ENCODE measurements around the gene GOLGB1. TPM values are rescaled to one million over a fixed set of nuclear protein-coding genes. Genes with fewer than 3 reads are reported as not detected.

The GOLGB1 gene
- total and polyA plus RNA-seq, 2 of the 4 experiments (the other 2 are of a cell fraction) = 13.3 to 30.3 TPM

- dilution Hi-C loops (cut with HindIII; ENCODE audit: low sequenced_read_pairs, unreplicated experiment) (no loop called here), intact Hi-C loops (cut with micrococcal nuclease) (no loop called here), in situ Hi-C loops (cut with MboI; ENCODE audit: low sequenced_read_pairs) (no loop called here)
- H2BK5ac ChIP-seq (ENCODE audit: low read depth, low read length, poor library complexity, severe bottlenecking) = no peak overlapping the region
- no peaks in the 10 kb centered on the region for H3K4me1 ChIP-seq (ENCODE audit: control insufficient read depth, insufficient read depth, low read length)
- no peak overlapping the region for H4K5ac ChIP-seq (ENCODE audit: low read depth, low read length)
- no peak overlapping the region for H3K23ac ChIP-seq (ENCODE audit: low read depth, low read length)
- no peak overlapping the region for H4K8ac ChIP-seq (ENCODE audit: low read depth in 2 of 2, low read length in 2 of 2)
- CTCF ChIA-PET = no interaction called here
- H3K9me3 ChIP-seq (ENCODE audit: control insufficient read depth, insufficient read depth, low read length) = no peaks in the 10 kb centered on the region
- DNase-seq (no peak), ATAC-seq (ENCODE audit: low read depth) (no peak)
- TF ChIP-seq BHLHE40 (IDR thresholded peaks at IDR 0.05; ENCODE audit: low read depth, low read length) (no peak), CEBPB (IDR thresholded peaks at IDR 0.05; ENCODE audit: low read depth, low read length) (no peak), MAZ (IDR thresholded peaks at IDR 0.05; ENCODE audit: borderline replicate concordance, low read depth, low read length) (no peak), USF2 (IDR thresholded peaks at IDR 0.05; ENCODE audit: low read depth, low read length) (no peak), RCOR1 (IDR thresholded peaks at IDR 0.05; ENCODE audit: insufficient replicate concordance, low read length) (no peak), CTCF (conservative IDR thresholded peaks at IDR 0.05; ENCODE audit: low read depth, low read length) (no peak), FOS (IDR thresholded peaks at IDR 0.05; ENCODE audit: low read depth, low read length) (no peak), ELK1 (IDR thresholded peaks at IDR 0.05; ENCODE audit: borderline replicate concordance, low read depth, low read length) (no peak), MXI1 (IDR thresholded peaks at IDR 0.05; ENCODE audit: borderline replicate concordance, low read depth, low read length) (no peak), SMC3 (IDR thresholded peaks at IDR 0.05; ENCODE audit: low read depth, low read length) (no peak), NFE2L2 (IDR thresholded peaks at IDR 0.05; ENCODE audit: low read depth, low read length) (no peak), MAFK (IDR thresholded peaks at IDR 0.05; ENCODE audit: low read depth, low read length) (no peak), RFX5 (IDR thresholded peaks at IDR 0.05; ENCODE audit: low read depth, low read length) (no peak), POLR2A (IDR thresholded peaks at IDR 0.05; ENCODE audit: low read depth, low read length) (no peak), CHD1 (IDR thresholded peaks at IDR 0.05; ENCODE audit: low read depth, low read length) (no peak), RAD21 (IDR thresholded peaks at IDR 0.05; ENCODE audit: low read length) (no peak)
- H3K36me3 ChIP-seq (ENCODE audit: control insufficient read depth, insufficient read depth, low read length) = peaks cover 22% of the 10 kb centered on the region
- peaks cover 3% of the 10 kb centered on the region; the same call in 1 of the 2 replicates for H3K9me1 ChIP-seq (ENCODE audit: insufficient read depth, low read length)
- H3K4me3 ChIP-seq (ENCODE audit: insufficient read depth, low read depth, low read length) = no peak overlapping the region
- no peak overlapping the region for H3K27ac ChIP-seq (ENCODE audit: insufficient read depth, low read length)
- no peak overlapping the region for H3K4ac ChIP-seq (ENCODE audit: low read depth, low read length)
- H4K20me1 ChIP-seq (ENCODE audit: insufficient read depth, low read length) = no peaks in the 10 kb centered on the region
- H2BK15ac ChIP-seq (ENCODE audit: low read depth, low read length) = no peak overlapping the region
- no peak overlapping the region for H3K56ac ChIP-seq (ENCODE audit: extremely low read depth, insufficient read depth, low read length)
- H2BK120ac ChIP-seq (ENCODE audit: low read depth, low read length) = no peak overlapping the region
- BruUV-seq (replicated peaks) = no TSS peak
- no peak overlapping the region for H2AK5ac ChIP-seq (ENCODE audit: low read depth, low read length)
- no peak overlapping the region for H3K14ac ChIP-seq (replicated peaks; ENCODE audit: low read depth, low read length)
- H4K91ac ChIP-seq (ENCODE audit: insufficient read depth, low read depth, low read length) = no peak overlapping the region
- H2AK9ac ChIP-seq (replicated peaks; ENCODE audit: low read depth, low read length, poor library complexity) = no peak overlapping the region
- no peak overlapping the region for H3K4me2 ChIP-seq (ENCODE audit: low read depth, low read length)
- H3K9ac ChIP-seq (ENCODE audit: low read depth, low read length) = no peak overlapping the region
- no peaks in the 10 kb centered on the region for H3K27me3 ChIP-seq (ENCODE audit: control insufficient read depth, insufficient read depth, low read length)
- H2BK20ac ChIP-seq (ENCODE audit: low read depth, low read length) = no peak overlapping the region
- no CpG with 5 or more reads among the region's 1 CpG for WGBS, 2 experiments (ENCODE audit: extremely low coverage in 2 of 2, insufficient read length in 1 of 2)
- no peak overlapping the region for H2AFZ ChIP-seq (replicated peaks; ENCODE audit: low read length, poor library complexity)
- 0 out of 4 replicates have a peak, but pooled peaks cover 0 to 8% of the 10 kb centered on the region in 2 experiments for H3K79me1 ChIP-seq (ENCODE audit: low read depth in 1 of 2, low read length in 2 of 2)
- POLR2A ChIA-PET (ENCODE audit: unreplicated experiment) = interaction anchor here (0.6 kb wide), 1 partner anchor 11 kb away, joined by 17 read pairs; no protein-coding TSS in a partner anchor
- H3K18ac ChIP-seq (ENCODE audit: low read depth, low read length) = no peak overlapping the region
These were observed 67.7 kb downstream of the GOLGB1 start for GRCh38 chr3:121681792-121682191.
